NB4 (cell line): Measurements from ENCODE around the gene SLC1A5.

ENCODE experiments used
- CTCF ChIP-seq: IDR thresholded peaks from one replicate; pipeline ENCODE4 v1.5.1; 2012; ENCODE audit warnings: low read depth, low read length
- MYC ChIP-seq: IDR thresholded peaks from 2 replicates; pipeline ENCODE4 v1.6.1; 2011; ENCODE audit warnings: low read depth, low read length
- POLR2A ChIP-seq: IDR thresholded peaks from 2 replicates; pipeline ENCODE4 v1.6.1; 2011; ENCODE audit warnings: mild to moderate bottlenecking; ENCODE audit not compliant: insufficient read length; ENCODE audit errors: extremely low read depth

GRCh38 chr19:46760363-46760762 is 28.0 kb downstream of the SLC1A5 start:
- no peak for TF ChIP-seq CTCF
- TF ChIP-seq POLR2A = no peak
- no peak for TF ChIP-seq MYC
